ENCODE results near the gene SLC8A1. TPM values are rescaled to one million over a fixed set of nuclear protein-coding genes. Genes with fewer than 3 reads are reported as not detected.

The SLC8A1 gene
- total RNA-seq, 1 experiment from 2014 or later: 1.7 TPM

DNA sequence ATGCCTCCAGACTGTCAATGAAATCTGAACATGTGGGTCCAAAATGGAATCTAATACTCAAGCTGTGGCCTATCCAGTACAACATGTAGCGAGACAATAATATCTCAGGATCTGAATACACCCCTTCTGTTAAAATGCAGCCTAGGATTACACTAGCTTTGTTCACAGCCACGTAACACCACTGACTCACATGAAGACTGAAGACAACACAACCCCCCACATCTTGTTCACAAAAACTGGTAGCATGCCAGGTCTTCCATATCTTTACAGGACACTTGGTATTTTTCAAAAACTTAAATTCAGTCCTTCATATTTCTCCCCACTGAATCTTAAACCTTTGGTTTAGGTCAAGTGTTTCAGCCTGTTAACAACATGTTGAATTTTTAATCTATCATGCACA is 84.2 kb downstream of the SLC8A1 start:
- Histone ChIP-seq H3K14ac (ENCODE audit: insufficient read depth, low read length) (no peak overlapping the region), H2AK5ac (ENCODE audit: insufficient read length, low read length) (no peak overlapping the region), H2AFZ (ENCODE audit: low read length) (no peak overlapping the region), H3K4me2 (ENCODE audit: insufficient read depth, insufficient read length, low read length) (no peak overlapping the region), H3K79me1 (ENCODE audit: insufficient read depth, low read depth, low read length, poor library complexity, severe bottlenecking) (no peaks in the 10 kb centered on the region), H3K4ac (ENCODE audit: low read depth, low read length) (no peak overlapping the region), H2BK12ac (ENCODE audit: insufficient read length, low read depth, low read length) (no peak overlapping the region), H4K5ac (ENCODE audit: insufficient read length, low read depth, low read length) (no peak overlapping the region), H3T11ph (ENCODE audit: low read length) (no peak overlapping the region), H3K9ac (ENCODE audit: extremely low read depth, insufficient read length, low read length) (no peak overlapping the region), H2BK5ac (ENCODE audit: insufficient read length, low read length) (no peak overlapping the region), H3K56ac (ENCODE audit: insufficient read length, low read depth, low read length) (no peak overlapping the region), H3K23me2 (ENCODE audit: insufficient read length, low read depth, low read length, poor library complexity, severe bottlenecking) (no peaks in the 10 kb centered on the region), H4K8ac (replicated peaks; ENCODE audit: insufficient read length, low read depth, low read length) (no peak overlapping the region), H2BK120ac (ENCODE audit: low read depth, low read length, poor library complexity, severe bottlenecking) (no peak overlapping the region), H2BK15ac (ENCODE audit: low read depth, low read length) (no peak overlapping the region), H3K27me3 (ENCODE audit: insufficient read depth, low read length) (no peaks in the 10 kb centered on the region), H4K20me1 (ENCODE audit: control insufficient read depth, insufficient read depth, insufficient read length) (no peaks in the 10 kb centered on the region), H3K79me2 (ENCODE audit: insufficient read depth, low read length) (no peaks in the 10 kb centered on the region), H3K23ac (ENCODE audit: insufficient read length, low read depth, low read length) (no peak overlapping the region), H2BK20ac (ENCODE audit: low read depth, low read length, poor library complexity, severe bottlenecking) (no peak overlapping the region), H4K91ac (ENCODE audit: insufficient read length, low read depth, low read length) (no peak overlapping the region), H3K18ac (ENCODE audit: insufficient read length, low read depth, low read length) (no peak overlapping the region), H3K4me1 (ENCODE audit: insufficient read depth, low read length) (no peaks in the 10 kb centered on the region), H3K27ac (ENCODE audit: insufficient read length, low read depth, low read length) (no peak overlapping the region), H3K9me3 (ENCODE audit: control insufficient read depth, low read depth, low read length) (no peaks in the 10 kb centered on the region)
- Mint-ChIP-seq H3K36me3 (ENCODE audit: insufficient read depth in 1 of 3, low read depth in 3 of 3) (no peaks in the 10 kb centered on the region), H3K4me1 (peaks cover 16 to 17% of the 10 kb centered on the region in 2 experiments), H3K4me3 (no peak overlapping the region), H3K27ac (no peak overlapping the region), H3K9me3 (no peaks in the 10 kb centered on the region), H3K27me3 (ENCODE audit: low read depth) (no peaks in the 10 kb centered on the region)
- DNase-seq: no peak
- WGBS (ENCODE audit: extremely low coverage, insufficient read length, low lambda C conversion rate): no CpG with 5 or more reads among the region's 2 CpGs
- TF ChIP-seq CTCF (conservative IDR thresholded peaks at IDR 0.05): no peak

All from H9 (cell line).